GM19452 (cell line): ENCODE results near the gene TMEM255B.
"Not testable (repeated sequence)": the region's sequence is repeated elsewhere in the genome, so short reads cannot be mapped to it uniquely, and the experiment has no call there.

Experiments
- ATAC-seq: cut with Tn5 transposase; IDR thresholded peaks from one replicate; pipeline ENCODE4 v1.9.1; 2021; ENCODE audit not compliant: unreplicated experiment

The TMEM255B gene

DNA sequence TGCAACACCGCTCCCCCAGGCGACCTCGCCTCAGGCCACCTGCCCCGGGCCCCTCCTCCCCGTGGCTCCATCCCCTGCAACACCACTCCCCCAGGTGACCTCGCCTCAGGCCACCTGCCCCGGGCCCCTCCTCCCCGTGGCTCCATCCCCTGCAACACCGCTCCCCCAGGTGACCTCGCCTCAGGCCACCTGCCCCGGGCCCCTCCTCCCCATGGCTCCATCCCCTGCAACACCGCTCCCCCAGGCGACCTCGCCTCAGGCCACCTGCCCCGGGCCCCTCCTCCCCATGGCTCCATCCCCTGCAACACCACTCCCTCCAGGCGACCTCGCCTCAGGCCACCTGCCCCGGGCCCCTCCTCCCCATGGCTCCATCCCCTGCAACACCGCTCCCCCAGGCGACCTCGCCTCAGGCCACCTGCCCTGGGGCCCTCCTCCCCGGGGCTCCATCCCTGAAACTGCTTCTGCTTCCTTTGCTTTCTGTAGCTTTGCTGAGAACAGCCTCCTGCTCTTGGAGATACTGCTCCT, 71.5 kb downstream of the TMEM255B start:
- ATAC-seq = not testable (repeated sequence)

GRCh38 chr13:113831061-113831460, 72.0 kb downstream of the TMEM255B start:
- ATAC-seq = no peak

DNA sequence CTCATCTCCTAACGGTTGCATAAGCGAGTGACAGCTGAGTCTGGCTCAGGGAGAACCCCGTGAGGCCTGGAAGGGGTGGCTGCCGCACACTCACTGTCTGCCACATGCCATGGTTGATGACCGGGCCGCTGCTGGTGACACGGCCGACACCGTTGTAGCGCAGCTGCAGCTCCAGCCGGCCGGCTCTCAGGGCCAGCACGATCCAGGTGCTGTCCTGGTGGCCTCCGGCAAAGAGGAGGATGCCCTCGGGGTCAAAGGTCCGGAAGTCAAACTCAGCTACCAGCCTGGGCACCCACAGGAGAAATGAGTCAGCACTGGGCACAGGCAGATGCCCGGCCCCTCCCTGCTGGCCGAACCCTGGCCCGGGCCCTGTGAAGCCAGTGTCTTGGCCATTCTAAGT, 73.2 kb downstream of the TMEM255B start:
- no peak for ATAC-seq

DNA sequence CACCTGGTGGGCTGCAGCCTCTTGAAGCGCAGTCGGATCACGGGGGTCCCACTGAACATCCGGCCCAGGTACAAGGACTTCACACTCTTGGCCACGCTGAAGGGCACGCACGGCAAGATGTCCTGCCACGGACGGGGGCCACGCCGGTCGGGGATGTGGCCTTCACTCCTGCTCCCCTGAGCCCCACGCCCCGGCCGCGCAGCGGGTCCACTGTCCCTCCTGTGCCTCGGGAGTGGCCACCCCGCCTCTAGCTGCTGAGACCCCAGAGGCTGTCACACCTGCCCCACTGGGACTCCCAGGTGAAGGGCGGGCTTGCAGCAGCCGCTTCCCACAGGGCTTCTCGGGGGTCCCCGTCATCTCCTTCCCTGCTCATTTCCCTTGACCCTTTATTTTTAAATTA, 73.6 kb downstream of the TMEM255B start:
- no peak for ATAC-seq

DNA sequence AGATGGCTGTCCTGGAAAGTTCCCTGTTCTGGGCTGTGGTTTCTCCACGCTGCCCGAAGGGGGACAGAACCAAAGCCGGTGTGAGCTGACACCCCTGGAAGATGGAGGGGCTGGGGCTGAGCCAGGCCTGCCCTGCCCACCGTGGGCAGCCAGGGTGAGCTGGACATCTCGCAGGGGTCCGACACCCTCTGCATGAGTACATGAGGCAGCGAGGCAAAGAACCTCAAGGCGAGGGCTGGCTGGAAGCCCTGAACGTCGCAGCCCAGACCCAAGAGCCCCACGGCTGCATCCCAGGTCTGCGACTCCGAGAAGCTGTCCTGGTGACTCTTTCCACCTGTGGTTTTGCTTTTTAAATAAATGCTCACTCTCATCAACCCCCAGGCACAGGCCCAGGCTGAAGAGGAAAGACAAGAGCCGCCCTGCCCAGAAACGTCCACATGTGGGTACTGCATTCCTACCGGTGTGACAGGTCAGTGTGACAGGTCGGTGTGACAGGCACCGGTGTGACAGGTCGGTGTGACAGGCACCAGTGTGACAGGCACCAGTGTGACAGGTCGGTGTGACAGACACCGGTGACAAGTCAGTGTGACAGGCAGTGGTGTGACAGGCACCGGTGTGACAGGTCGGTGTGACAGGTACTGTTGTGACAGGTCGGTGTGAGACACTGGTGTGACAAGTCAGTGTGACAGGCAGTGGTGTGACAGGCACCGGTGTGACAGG, 74.2 kb downstream of the TMEM255B start:
- ATAC-seq = no peak

GRCh38 chr13:113834006-113834405, 75.0 kb downstream of the TMEM255B start:
- not testable (repeated sequence) for ATAC-seq

DNA sequence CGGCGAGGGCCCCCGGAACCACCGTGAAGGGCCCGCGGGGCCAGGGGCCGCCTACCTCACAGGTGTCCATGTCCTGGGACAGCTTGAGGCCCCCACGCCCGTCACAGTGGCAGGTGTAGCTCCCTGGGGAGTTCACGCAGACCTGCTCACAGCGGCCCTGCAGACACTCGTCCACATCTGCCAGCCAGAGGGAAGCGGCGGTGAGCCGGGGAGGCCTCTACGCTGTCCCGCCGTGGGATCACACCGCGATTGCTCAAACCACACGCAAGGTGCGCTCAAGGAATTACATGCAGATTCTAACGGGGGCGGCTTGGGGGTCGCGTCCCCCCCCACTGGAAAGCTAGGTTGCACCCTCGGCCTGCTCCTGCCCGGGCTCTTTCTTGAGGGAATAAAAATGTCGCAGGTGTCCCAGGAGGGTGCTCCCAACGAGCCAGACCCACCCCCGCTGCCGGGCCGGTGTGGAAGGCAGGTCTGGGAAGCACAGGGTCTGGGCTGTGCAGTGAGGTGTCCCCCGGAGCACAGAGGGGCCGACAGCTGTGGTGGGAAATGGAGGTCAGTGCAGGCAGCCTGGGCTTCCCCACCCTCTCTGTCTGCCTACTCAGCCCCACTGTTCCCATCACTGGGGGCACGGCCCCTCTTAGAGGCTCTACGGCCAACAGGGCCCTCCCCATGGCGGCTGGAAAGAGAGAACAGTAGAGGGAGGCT, 75.6 kb downstream of the TMEM255B start:
- ATAC-seq = no peak

DNA sequence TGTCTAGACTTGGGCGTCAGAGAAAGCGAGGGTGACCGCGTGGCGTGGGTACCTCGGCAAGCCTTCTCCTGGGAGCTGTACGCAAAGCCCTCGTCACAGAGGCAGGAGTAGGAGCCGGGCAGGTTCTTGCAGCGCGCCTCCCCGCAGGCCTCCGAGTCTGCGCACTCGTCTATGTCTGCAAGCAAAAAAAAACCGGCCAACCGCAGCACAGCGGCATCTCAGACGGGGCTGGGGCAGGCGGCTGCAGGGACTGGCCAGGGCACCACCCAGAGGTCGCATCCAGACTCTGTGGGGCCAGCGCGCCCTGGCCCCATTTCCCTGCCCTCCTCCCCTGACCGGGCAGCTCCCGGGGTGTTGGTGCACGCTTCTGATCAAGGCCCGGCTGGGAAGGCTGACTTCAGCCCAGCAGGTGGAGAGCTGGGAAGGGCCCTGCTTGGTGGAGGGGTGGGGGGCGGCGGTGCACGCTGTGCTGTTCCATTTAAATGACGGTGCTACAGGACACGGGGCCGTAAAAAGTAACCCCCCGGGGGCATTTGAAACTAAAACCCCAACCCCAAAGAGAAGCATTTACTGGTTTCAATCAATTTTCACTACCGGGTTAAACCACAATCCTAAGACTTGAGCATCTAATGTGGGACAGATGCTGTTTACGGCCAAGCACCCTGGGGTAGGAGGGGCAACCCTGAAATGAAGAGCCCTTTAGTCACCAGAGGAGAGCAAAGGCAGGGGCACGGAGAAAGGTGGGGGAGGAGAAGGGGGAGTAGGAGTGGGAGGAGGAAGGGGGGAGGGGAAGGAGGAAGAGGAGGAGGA, 76.6 kb downstream of the TMEM255B start:
- ATAC-seq = no peak

GRCh38 chr13:113836768-113837559, 77.9 kb downstream of the TMEM255B start:
- ATAC-seq = no peak

GRCh38 chr13:113837560-113838355, 78.7 kb downstream of the TMEM255B start:
- ATAC-seq = no peak

GRCh38 chr13:113838711-113839201, 79.7 kb downstream of the TMEM255B start:
- no peak for ATAC-seq

DNA sequence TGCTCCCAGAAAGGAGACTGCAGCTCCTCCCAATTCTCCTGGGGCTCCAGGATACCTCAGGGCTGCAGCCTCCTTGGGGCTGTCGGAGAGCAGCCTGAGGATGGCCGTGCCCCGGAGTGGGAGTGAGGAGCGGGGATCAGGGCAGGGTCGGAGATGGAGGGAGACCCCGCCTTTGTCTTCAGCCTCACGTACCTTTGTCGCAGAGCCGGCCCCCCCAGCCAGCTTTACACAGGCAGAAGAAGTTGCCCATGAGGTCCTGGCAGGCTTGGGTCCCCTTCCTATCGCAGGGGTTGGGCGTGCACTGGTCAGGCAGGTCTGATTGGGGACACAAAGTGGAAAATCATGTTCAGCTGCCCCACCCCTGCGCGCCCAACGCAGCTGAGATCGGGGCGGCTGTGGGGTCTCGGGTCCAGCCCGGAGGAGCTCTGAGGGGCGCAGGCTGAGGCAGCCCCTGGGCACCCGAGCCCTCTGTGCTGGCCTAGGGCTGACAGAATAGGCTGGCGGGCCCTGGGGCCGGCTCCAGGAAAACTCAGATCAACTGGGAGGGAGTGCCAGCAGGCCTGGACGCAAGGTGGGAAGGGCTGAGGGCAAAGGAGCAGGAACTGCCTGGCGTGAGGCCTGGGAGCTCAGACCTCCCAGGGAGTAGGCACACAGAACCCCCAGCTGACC, 80.6 kb downstream of the TMEM255B start:
- no peak for ATAC-seq

GRCh38 chr13:113840541-113841352, 81.7 kb downstream of the TMEM255B start:
- no peak for ATAC-seq

GRCh38 chr13:113841353-113841650, 82.3 kb downstream of the TMEM255B start:
- no peak for ATAC-seq

GRCh38 chr13:113842336-113843062, 83.5 kb downstream of the TMEM255B start:
- no peak for ATAC-seq

DNA sequence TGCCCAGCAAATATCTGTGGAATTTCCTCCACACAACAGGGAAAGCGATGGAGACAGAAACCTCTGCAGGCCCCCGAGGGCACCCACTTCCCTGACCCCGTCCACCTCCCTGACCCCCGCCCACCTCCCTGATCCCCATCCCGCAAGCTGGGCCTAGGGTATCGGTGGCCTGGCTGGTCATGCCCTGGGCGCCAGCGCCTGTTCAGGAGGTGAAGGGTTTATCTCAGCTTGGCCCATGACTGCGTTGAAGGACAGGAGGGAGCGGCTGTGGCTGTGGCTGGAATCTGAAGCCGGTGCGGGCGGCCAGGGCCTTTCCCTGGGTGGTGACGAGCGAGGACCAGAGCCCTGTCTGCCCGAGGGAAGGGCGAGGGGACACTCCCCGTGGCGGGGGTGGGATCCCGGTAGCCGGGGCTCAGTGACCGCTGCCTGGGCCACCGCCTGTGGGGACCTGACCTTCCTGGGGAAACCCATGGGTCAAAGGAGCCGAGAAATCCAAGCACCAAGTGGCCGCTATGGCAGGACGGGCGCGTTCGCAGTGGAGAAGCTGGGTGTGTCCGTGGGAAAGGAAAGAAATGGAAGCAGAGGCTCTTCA, 84.1 kb downstream of the TMEM255B start:
- ATAC-seq = no peak

DNA sequence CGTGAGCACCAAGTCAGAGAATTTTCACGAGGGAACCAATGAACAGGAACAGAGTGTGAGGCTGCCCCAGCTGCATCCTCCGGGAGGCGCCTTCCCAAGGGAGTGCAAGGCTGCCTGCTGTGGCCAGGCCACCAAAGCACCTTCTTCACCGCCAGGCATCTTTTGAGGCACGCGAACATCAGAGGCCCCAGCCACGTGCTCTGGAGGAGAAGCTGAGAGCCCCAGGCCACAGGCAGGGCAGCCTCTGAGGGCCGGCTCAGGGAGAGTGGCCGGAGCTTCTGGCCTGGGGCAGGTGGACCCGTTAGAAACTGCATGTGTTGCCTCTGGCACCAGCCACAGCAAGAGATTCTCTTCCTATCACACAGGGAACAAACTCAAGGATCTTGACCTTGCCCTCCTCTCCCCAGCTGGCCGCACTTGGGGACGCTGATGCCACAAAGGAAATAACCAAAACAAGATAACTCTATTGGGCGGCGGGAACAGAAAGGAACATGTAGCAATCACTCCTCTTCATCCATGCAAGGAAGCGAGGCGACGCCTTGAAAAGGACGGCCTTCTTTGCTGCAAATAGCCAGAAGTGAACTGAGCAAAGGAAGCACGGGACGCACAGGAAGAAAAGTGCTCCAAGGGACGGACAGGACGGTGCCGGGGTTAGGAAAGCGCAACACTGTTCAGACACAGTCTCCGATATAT, 85.0 kb downstream of the TMEM255B start:
- no peak for ATAC-seq
